BJ (cell line): Measurements from ENCODE around the gene PCDHB1. TPM values are rescaled to one million over a fixed set of nuclear protein-coding genes. Genes with fewer than 3 reads are reported as not detected.

Experiments
- CTCF ChIA-PET: fragments of 350-600 bp; formaldehyde crosslinking; extraction: SDS; loops from one replicate; lab custom pipeline; 2021; ENCODE audit warnings: antibody characterized with exemption, inconsistent platforms; lab: Yijun Ruan, JAX
- POLR2A ChIA-PET: fragments of 300-600 bp; sonication (Branson Sonifier 250); formaldehyde crosslinking; extraction: SDS; loops from one replicate; lab custom pipeline; 2021; ENCODE audit warnings: antibody characterized with exemption; lab: Charles Lee
- DNase-seq: peaks from one replicate; pipeline ENCODE4 v3.0.0-alpha.2; 2011; ENCODE audit warnings: low read depth
- H3K27me3 ChIP-seq: 2 replicates; pipeline ENCODE4 v1.6.0; 2011; ENCODE audit warnings: low read length; ENCODE audit not compliant: control insufficient read depth, insufficient read depth
- H3K36me3 ChIP-seq: 2 replicates; pipeline ENCODE4 v1.5.1; 2011; ENCODE audit warnings: low read length; ENCODE audit not compliant: control insufficient read depth, insufficient read depth
- H3K4me3 ChIP-seq: 2 replicates; pipeline ENCODE4 v1.5.1; 2011; ENCODE audit warnings: low read depth, mild to moderate bottlenecking, control low read depth, low read length
- CTCF ChIP-seq: IDR thresholded peaks from 2 replicates; pipeline ENCODE4 v1.5.1; 2011; ENCODE audit warnings: low read depth, mild to moderate bottlenecking, control low read depth, inconsistent platforms, low read length, moderate library complexity; ENCODE audit not compliant: insufficient read depth
- polyA minus RNA-seq: library from RNA; depleted of rRNA, polyadenylated mRNA; stranded (reverse); fragments of >200 nt; gene quantifications from 2 replicates; pipeline ENCODE4 v1.2.3, GENCODE V29; 2011; rRNA and poly(A)+ RNA removed
- polyA plus RNA-seq: library from polyadenylated mRNA; depleted of rRNA; stranded (reverse); fragments of >200 nt; gene quantifications from 2 replicates; pipeline ENCODE4 v1.2.3, GENCODE V29; 2011; rRNA removed

Gene PCDHB1
- polyA plus RNA-seq (not detected in 2 replicates), polyA minus RNA-seq (not detected in 2 replicates)

GRCh38 chr5:141050622-141051520 lies at the start of gene PCDHB1:
Gene PCDHB1, plus strand, starts transcription at chr5:141051374. Its CDS starts 97 bp downstream, at chr5:141051471.
- CTCF ChIA-PET, result no interaction called here
- H3K27me3 ChIP-seq, result no peaks in the 10 kb centered on the region
- POLR2A ChIA-PET, result interaction anchor here (0.6 kb wide), 1 partner anchor 18 kb away, joined by 5 read pairs; no protein-coding TSS in a partner anchor
- no peak within 1 kb of the TSS for H3K4me3 ChIP-seq
- DNase-seq, result no peak
- no peak for TF ChIP-seq CTCF
- H3K36me3 ChIP-seq, result no peaks in the 10 kb centered on the region

GRCh38 chr5:141001446-141001843 lies 49.7 kb upstream of the PCDHB1 start:
- Histone ChIP-seq H3K36me3 (no peaks in the 10 kb centered on the region), H3K4me3 (no peak overlapping the region), H3K27me3 (no peaks in the 10 kb centered on the region)
- POLR2A ChIA-PET, result no interaction called here
- CTCF ChIA-PET, result no interaction called here
- no peak for DNase-seq
- no peak for TF ChIP-seq CTCF

- Histone ChIP-seq H3K27me3 (no peaks in the 10 kb centered on the region), H3K36me3 (no peaks in the 10 kb centered on the region), H3K4me3 (no peak overlapping the region)
- POLR2A ChIA-PET, result no interaction called here
- no peak for TF ChIP-seq CTCF
- CTCF ChIA-PET, result no interaction called here
- DNase-seq, result no peak
Measured at GRCh38 chr5:141001844-141002604, 49.1 kb upstream of the PCDHB1 start.

- Histone ChIP-seq H3K36me3 (no peaks in the 10 kb centered on the region), H3K4me3 (no peak overlapping the region), H3K27me3 (no peaks in the 10 kb centered on the region)
- TF ChIP-seq CTCF, result no peak
- DNase-seq, result no peak
- ChIA-PET POLR2A (no interaction called here), CTCF (no interaction called here)
Measured at GRCh38 chr5:141002605-141002965, 48.6 kb upstream of the PCDHB1 start.

GRCh38 chr5:141003031-141003430 lies 48.1 kb upstream of the PCDHB1 start:
- ChIA-PET CTCF (no interaction called here), POLR2A (no interaction called here)
- DNase-seq, result no peak
- H3K36me3 ChIP-seq, result no peaks in the 10 kb centered on the region
- H3K4me3 ChIP-seq, result no peak overlapping the region
- TF ChIP-seq CTCF, result no peak
- no peaks in the 10 kb centered on the region for H3K27me3 ChIP-seq
